SK-N-SH (cell line): ENCODE measurements around the gene SLC36A3.

Source experiments
- CTCF ChIP-seq: fragments of 200-600 bp; sonication (generic); IDR thresholded peaks from 2 replicates; pipeline ENCODE4 v1.6.1; 2017; ENCODE audit warnings: antibody characterized with exemption, mild to moderate bottlenecking, moderate library complexity
- EP300 ChIP-seq, 2 experiments: IDR thresholded peaks; 2 replicates each; pipeline versions ENCODE4 v1.4.0 to v1.6.1; 2012; ENCODE audit warnings: borderline replicate concordance in 1 of 2, low read depth in 1 of 2, low read length in 1 of 2
- EZH2phosphoT487 ChIP-seq: fragments of 200-600 bp; sonication (generic); IDR thresholded peaks from 2 replicates; pipeline ENCODE4 v1.6.1; 2017; ENCODE audit warnings: low read depth, mixed run types, mild to moderate bottlenecking, antibody characterized with exemption, moderate library complexity, borderline replicate concordance
- GABPA ChIP-seq: IDR thresholded peaks from 2 replicates; pipeline ENCODE4 v1.4.0; 2012; ENCODE audit warnings: low read depth, mild to moderate bottlenecking
- JUND ChIP-seq: IDR thresholded peaks from 2 replicates; pipeline ENCODE4 v1.4.0; 2012
- SMC3 ChIP-seq: IDR thresholded peaks from 2 replicates; pipeline ENCODE4 v1.6.1; 2012; ENCODE audit warnings: low read depth, low read length, improper control_type of control experiment
- YY1 ChIP-seq: IDR thresholded peaks from 2 replicates; pipeline ENCODE4 v1.4.0; 2012; ENCODE audit warnings: low read depth, mild to moderate bottlenecking

- no peak for TF ChIP-seq YY1
- no peak for TF ChIP-seq SMC3
- TF ChIP-seq EP300 (IDR thresholded peaks at IDR 0.05; ENCODE audit: borderline replicate concordance in 1 of 2, low read depth in 1 of 2, low read length in 1 of 2), result no peak
- TF ChIP-seq CTCF, result no peak
- TF ChIP-seq JUND, result no peak
- no peak for TF ChIP-seq EZH2phosphoT487
- no peak for TF ChIP-seq GABPA
Measured at GRCh38 chr5:151230048-151230680, 73.4 kb downstream of the SLC36A3 start.
